Loucy (cell line): ENCODE measurements around the gene RNF26.
A peak's percentile ranks its signal among the peaks of the same experiment; 100 is the strongest.

Experiments used
- H2AFZ ChIP-seq: fragments of 200-600 bp; sonication (generic); 2 replicates; pipeline ENCODE4 v1.6.0; 2016; ENCODE audit warnings: antibody characterized with exemption, mild to moderate bottlenecking, low read length, moderate library complexity
- H3F3A ChIP-seq: fragments of 200-600 bp; 2 replicates; pipeline ENCODE4 v1.6.0; 2016; ENCODE audit warnings: antibody characterized with exemption, low read depth, mild to moderate bottlenecking
- H3K27me3 ChIP-seq: fragments of 200-600 bp; sonication (generic); 2 replicates; pipeline ENCODE4 v1.6.1; 2014; ENCODE audit warnings: low read length, mild to moderate bottlenecking; ENCODE audit not compliant: insufficient read depth, poor library complexity, severe bottlenecking
- H3K36me3 ChIP-seq: fragments of 200-600 bp; sonication (generic); 2 replicates; pipeline ENCODE4 v1.6.1; 2016; ENCODE audit warnings: low read length; ENCODE audit not compliant: insufficient read depth
- H3K4me1 ChIP-seq: fragments of 200-600 bp; sonication (generic); 2 replicates; pipeline ENCODE4 v1.5.1; 2014; ENCODE audit warnings: low read length, mild to moderate bottlenecking; ENCODE audit not compliant: insufficient read depth, poor library complexity, severe bottlenecking
- H3K4me2 ChIP-seq: fragments of 200-600 bp; sonication (generic); 2 replicates; pipeline ENCODE4 v1.6.0; 2014; ENCODE audit warnings: antibody characterized with exemption, low read length, low read depth, mild to moderate bottlenecking; ENCODE audit not compliant: poor library complexity, severe bottlenecking
- H3K4me3 ChIP-seq: fragments of 200-600 bp; sonication (generic); 2 replicates; pipeline ENCODE4 v1.5.1; 2014; ENCODE audit warnings: low read length, mild to moderate bottlenecking, mixed read lengths; ENCODE audit not compliant: poor library complexity, severe bottlenecking
- H3K79me2 ChIP-seq: fragments of 200-600 bp; sonication (generic); 2 replicates; pipeline ENCODE4 v1.6.1; 2014; ENCODE audit warnings: low read length; ENCODE audit not compliant: insufficient read depth
- H3K9ac ChIP-seq: fragments of 200-600 bp; sonication (generic); 2 replicates; pipeline ENCODE4 v1.6.0; 2014; ENCODE audit warnings: mild to moderate bottlenecking, low read depth, low read length, moderate library complexity; ENCODE audit not compliant: poor library complexity, severe bottlenecking
- H3K9me2 ChIP-seq: fragments of 200-600 bp; sonication (generic); replicated peaks from 2 replicates; pipeline ENCODE4 v1.6.1; 2016; ENCODE audit warnings: low read depth, low read length, mixed read lengths
- H3K9me3 ChIP-seq: fragments of 200-600 bp; sonication (generic); 2 replicates; pipeline ENCODE4 v1.6.1; 2014; ENCODE audit warnings: mild to moderate bottlenecking, antibody characterized with exemption, low read length, low read depth; ENCODE audit not compliant: insufficient read depth
- H4K20me1 ChIP-seq: fragments of 200-600 bp; sonication (generic); 2 replicates; pipeline ENCODE4 v1.6.0; 2014; ENCODE audit warnings: antibody characterized with exemption, low read length, mild to moderate bottlenecking; ENCODE audit not compliant: insufficient read depth, poor library complexity, severe bottlenecking
- EZH2phosphoT487 ChIP-seq: fragments of 200-600 bp; IDR thresholded peaks from 2 replicates; pipeline ENCODE4 v1.6.1; 2018; ENCODE audit warnings: antibody characterized with exemption, mild to moderate bottlenecking, moderate library complexity, borderline replicate concordance
- TF ChIP-seq, protein P1 (sequence below): fragments of 200-600 bp; sonication (generic); conservative IDR thresholded peaks from 2 replicates; pipeline ENCODE4 v1.5.1; 2014; ENCODE audit warnings: mild to moderate bottlenecking, antibody characterized with exemption, low read length

RNF26 gene

DNA sequence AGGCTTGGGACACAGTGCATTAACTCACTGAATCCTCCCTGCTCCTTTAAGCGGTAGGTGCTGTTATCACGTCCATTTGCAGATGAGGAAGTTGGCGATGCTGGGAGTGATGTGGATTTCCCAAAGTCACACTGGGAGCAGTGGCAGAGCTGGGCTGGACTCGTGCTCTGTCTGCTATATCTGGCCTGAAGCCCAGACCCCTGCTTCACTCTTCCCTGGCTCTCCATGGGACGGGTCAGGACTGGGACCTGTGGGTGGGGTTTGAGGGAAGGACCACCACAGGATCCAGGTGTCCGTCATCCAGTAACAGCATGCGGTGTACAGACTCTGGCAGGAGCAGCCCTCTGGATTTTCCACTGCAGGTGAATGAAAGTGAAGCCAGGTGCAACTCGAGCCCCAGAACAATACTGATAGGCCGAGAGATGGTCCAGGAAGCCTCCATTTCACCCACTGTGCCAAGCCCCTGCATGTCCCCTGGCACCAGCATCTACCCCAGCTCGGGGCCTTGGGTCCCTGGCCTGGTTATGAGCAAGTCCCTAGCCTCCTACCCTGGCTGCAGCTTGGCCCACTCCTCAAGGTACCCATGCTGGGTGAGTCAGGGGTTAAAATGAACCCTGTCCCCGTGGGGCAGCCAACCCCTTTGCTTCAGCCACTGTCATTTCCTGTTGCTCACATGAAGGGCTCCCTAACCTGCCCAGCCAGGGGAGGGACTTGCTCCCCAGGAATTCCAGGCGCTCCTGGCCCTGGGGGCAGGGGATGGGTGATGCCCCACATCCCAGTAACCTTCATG, 43.0 kb downstream of the RNF26 start:
- Histone ChIP-seq H3K4me2 (peak overlapping the region; percentile 28), H2AFZ (0 out of 2 replicates have a peak overlapping the region, but pooled peaks have one; percentile 45)
- TF ChIP-seq EZH2phosphoT487 = no peak
- TF ChIP-seq, protein P1, sequence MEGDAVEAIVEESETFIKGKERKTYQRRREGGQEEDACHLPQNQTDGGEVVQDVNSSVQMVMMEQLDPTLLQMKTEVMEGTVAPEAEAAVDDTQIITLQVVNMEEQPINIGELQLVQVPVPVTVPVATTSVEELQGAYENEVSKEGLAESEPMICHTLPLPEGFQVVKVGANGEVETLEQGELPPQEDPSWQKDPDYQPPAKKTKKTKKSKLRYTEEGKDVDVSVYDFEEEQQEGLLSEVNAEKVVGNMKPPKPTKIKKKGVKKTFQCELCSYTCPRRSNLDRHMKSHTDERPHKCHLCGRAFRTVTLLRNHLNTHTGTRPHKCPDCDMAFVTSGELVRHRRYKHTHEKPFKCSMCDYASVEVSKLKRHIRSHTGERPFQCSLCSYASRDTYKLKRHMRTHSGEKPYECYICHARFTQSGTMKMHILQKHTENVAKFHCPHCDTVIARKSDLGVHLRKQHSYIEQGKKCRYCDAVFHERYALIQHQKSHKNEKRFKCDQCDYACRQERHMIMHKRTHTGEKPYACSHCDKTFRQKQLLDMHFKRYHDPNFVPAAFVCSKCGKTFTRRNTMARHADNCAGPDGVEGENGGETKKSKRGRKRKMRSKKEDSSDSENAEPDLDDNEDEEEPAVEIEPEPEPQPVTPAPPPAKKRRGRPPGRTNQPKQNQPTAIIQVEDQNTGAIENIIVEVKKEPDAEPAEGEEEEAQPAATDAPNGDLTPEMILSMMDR = no peak

DNA sequence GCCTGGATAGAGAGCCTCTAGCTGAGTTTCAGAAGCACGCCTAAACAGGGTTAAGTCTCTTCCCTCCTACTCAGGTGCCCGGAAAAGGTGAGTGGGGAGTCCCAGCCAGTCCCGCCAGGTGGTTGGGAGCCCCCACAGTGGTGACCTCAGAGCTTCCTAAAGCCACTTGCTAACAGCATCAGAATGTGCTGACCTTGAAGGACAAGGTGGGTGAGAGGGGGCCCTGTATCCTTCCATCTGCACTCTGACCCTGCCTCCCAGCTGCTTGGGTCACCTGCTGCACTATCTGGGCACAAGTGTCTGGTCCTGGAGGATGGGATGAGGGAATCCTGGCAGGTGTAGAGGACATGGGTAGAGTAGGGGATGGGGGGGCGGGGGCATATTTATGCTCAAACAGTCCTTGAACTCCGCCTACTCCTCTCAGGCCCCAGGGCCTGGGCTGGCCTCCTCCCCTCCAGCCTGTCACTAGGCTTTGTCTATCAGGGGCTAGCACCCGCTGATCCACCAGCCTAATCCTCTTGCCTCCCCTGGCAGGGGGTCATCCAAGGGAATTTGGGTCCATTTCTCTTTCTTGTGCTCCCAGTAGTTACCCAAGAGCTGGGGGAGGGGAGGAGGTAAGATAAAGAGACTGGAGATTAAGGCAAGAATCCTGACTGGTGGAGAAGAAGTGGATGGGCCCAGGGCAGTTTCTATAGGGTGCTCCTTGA, 43.8 kb downstream of the RNF26 start:
- peaks cover 30% of the 10 kb centered on the region for H3K4me1 ChIP-seq
- H3K79me2 ChIP-seq = no peaks in the 10 kb centered on the region
- no peaks in the 10 kb centered on the region for H4K20me1 ChIP-seq
- peak overlapping the region; percentile 2 for H3K4me3 ChIP-seq
- no peak overlapping the region for H2AFZ ChIP-seq
- no peaks in the 10 kb centered on the region for H3K36me3 ChIP-seq
- H3K9me2 ChIP-seq = no peaks in the 10 kb centered on the region
- no peaks in the 10 kb centered on the region for H3K27me3 ChIP-seq
- H3F3A ChIP-seq = no peaks in the 10 kb centered on the region
- H3K9ac ChIP-seq = peak overlapping the region; percentile 58
- H3K4me2 ChIP-seq = peak overlapping the region; percentile 28
- TF ChIP-seq, protein P1 = no peak
- TF ChIP-seq EZH2phosphoT487 = no peak
- H3K9me3 ChIP-seq = no peaks in the 10 kb centered on the region

More for the DNA sequence above, 43.0 kb downstream of the RNF26 start:
- Histone ChIP-seq H3F3A (no peaks in the 10 kb centered on the region), H3K27me3 (no peaks in the 10 kb centered on the region), H3K36me3 (no peaks in the 10 kb centered on the region), H3K9me2 (no peaks in the 10 kb centered on the region), H3K4me3 (peak overlapping the region; percentile 2), H3K9me3 (no peaks in the 10 kb centered on the region), H3K9ac (peak overlapping the region; percentile 58), H3K4me1 (peaks cover 30% of the 10 kb centered on the region), H4K20me1 (no peaks in the 10 kb centered on the region), H3K79me2 (no peaks in the 10 kb centered on the region)

DNA sequence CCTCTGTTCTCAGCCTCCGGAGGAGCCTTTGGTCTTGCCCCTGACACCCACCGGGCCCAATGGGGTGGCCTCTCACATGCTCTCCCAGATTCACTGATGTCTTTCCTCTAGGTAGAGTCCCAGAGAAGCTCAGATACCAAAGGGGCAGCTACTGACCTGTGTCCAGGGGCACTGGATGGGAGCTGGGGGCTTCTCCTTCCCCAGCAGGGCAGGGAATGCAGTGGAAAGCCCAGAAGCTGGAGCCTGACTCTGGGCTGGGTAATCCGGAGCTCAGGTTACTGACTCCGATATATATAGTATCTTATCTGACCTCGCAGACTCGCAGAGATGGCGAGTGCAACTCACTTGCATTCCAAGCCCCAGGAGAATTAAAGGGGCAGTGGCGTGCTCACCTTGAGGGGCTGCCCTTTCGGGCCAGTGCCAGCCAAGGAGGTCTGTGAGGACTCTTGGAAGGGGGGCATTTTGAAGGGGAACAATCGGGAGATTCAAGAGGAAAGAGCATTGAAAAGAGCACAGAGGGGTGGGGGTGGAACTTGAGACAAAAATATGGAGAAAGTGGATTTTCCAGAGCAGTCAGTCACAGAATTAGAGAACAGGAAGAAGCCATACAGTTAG, 44.6 kb downstream of the RNF26 start:
- no peaks in the 10 kb centered on the region for H3K36me3 ChIP-seq
- no peaks in the 10 kb centered on the region for H3F3A ChIP-seq
- H3K4me1 ChIP-seq = peaks cover 22% of the 10 kb centered on the region
- no peaks in the 10 kb centered on the region for H3K79me2 ChIP-seq
- H3K4me2 ChIP-seq = peak overlapping the region; percentile 10
- no peaks in the 10 kb centered on the region for H3K27me3 ChIP-seq
- no peak overlapping the region for H3K4me3 ChIP-seq
- TF ChIP-seq, protein P1 = no peak
- no peaks in the 10 kb centered on the region for H3K9me3 ChIP-seq
- H3K9me2 ChIP-seq = no peaks in the 10 kb centered on the region
- H3K9ac ChIP-seq = peak overlapping the region; percentile 5
- no peaks in the 10 kb centered on the region for H4K20me1 ChIP-seq
- no peak overlapping the region for H2AFZ ChIP-seq
